Measurements from ENCODE around the gene ABCB7.
"Not testable (repeated sequence)": the region's sequence is repeated elsewhere in the genome, so short reads cannot be mapped to it uniquely, and the experiment has no call there.

ABCB7 gene

GRCh38 chrX:75155827-75156525 lies at the start of gene ABCB7:
Gene ABCB7 (minus strand): TSS chrX:75156283. CDS start chrX:75156272, 11 bp downstream.
- DNase-seq: peak; percentile 65 to 76 (median 73)

- DNase-seq: not testable (repeated sequence)
Observed at GRCh38 chrX:75188415-75189206, 32.5 kb upstream of the ABCB7 start.

GRCh38 chrX:75181721-75182120 lies 25.6 kb upstream of the ABCB7 start:
- no peak for DNase-seq

GRCh38 chrX:75179536-75180293 lies 23.6 kb upstream of the ABCB7 start:
- DNase-seq: not testable (repeated sequence)

- DNase-seq: not testable (repeated sequence)
Observed at GRCh38 chrX:75172257-75172890, 16.3 kb upstream of the ABCB7 start.

- no peak for DNase-seq
Observed at GRCh38 chrX:75158054-75158453, 2.0 kb upstream of the ABCB7 start.

GRCh38 chrX:75156531-75156945 lies 455 bp upstream of the ABCB7 start:
- peak in 2 of 3 donors; percentile 9 to 14 for DNase-seq

- DNase-seq: peak in 1 of 3 donors; percentile 6
Observed at GRCh38 chrX:75155447-75155826, 646 bp downstream of the ABCB7 start.

GRCh38 chrX:75154871-75155270 lies 1.2 kb downstream of the ABCB7 start:
- DNase-seq: no peak

GRCh38 chrX:75151827-75152592 lies 4.1 kb downstream of the ABCB7 start:
- no peak for DNase-seq

GRCh38 chrX:75149654-75150053 lies 6.4 kb downstream of the ABCB7 start:
- DNase-seq: no peak

- DNase-seq: no peak
Observed at GRCh38 chrX:75132672-75133071, 23.4 kb downstream of the ABCB7 start.

GRCh38 chrX:75131973-75132627 lies 24.0 kb downstream of the ABCB7 start:
- DNase-seq: no peak

- DNase-seq: not testable (repeated sequence)
Observed at GRCh38 chrX:75129069-75129468, 27.0 kb downstream of the ABCB7 start.

- DNase-seq: no peak
Observed at GRCh38 chrX:75118296-75118695, 37.8 kb downstream of the ABCB7 start.

GRCh38 chrX:75115707-75116413 lies 40.2 kb downstream of the ABCB7 start:
- no peak for DNase-seq

GRCh38 chrX:75114638-75115037 lies 41.4 kb downstream of the ABCB7 start:
- no peak for DNase-seq

- no peak for DNase-seq
Observed at GRCh38 chrX:75113664-75114063, 42.4 kb downstream of the ABCB7 start.

- no peak for DNase-seq
Observed at GRCh38 chrX:75107863-75108509, 48.1 kb downstream of the ABCB7 start.

- DNase-seq: no peak
Observed at GRCh38 chrX:75106772-75107171, 49.3 kb downstream of the ABCB7 start.
